HG02610 (cell line): ENCODE data around the gene STAT3.
A peak's percentile ranks its signal among the peaks of the same experiment; 100 is the strongest.
"Not testable (repeated sequence)": the region's sequence is repeated elsewhere in the genome, so short reads cannot be mapped to it uniquely, and the experiment has no call there.

ENCODE experiments used
- ATAC-seq: cut with Tn5 transposase; IDR thresholded peaks from one replicate; pipeline ENCODE4 v1.9.1; 2021; ENCODE audit warnings: mild to moderate bottlenecking, moderate library complexity; ENCODE audit not compliant: unreplicated experiment

The STAT3 gene

DNA sequence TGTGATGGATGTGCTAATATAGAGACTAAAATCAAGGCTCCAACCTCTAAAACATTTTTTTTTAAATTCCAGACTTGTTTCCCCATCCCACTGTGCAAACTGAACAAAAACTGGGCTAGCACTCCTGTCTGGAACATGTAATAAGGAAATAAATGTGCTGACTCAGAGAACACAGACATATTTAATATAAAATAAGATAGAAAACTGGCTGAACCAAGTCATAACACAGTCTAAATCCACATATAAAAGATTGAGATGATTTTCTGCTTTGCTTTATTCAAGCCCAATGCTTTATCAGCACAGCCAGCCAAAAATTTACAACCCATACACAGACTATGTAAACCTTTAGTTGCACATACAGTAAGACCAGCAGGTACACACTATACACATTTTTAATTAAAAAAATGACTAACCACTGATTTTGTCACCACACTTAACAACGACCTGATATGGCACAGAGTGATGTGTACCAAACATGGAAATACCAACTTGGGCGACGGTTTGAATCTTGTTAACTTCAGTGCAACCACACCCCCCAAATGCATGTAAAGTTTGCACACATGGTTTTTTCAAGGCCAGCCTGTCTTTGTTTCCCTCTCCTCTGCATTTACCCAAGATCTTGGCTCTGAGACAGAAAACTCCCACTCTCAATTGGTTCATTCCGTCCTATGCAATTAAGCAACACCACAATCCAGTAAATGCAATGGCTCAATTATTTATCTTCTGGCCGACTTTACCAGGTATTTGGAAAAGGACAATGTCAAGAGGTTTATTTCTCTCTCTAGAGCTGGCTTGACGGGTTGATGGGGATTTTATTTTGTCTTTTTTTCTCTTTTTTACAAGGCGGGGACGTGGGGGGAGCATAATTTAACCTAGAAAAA is 1.2 kb downstream of the STAT3 start:
- ATAC-seq, result no peak

DNA sequence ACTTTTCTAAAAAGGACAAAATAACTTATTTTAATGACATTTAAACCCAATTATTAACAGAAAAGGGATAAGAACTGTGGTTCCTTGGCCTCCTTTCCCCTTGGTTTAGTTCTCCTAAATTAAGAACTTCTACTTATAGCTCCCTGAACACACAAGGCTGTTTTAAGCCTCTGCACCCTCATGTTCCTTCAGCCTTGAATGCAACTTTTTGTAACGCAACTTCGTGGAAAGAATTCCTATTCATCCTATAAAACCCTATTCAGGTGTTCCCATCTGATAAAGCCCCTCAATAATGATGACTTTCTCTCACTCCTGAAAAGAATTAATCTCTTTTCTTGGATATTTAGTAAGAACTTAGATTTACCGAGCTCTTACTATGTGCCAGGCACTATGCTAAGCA is 6.3 kb downstream of the STAT3 start:
- ATAC-seq, result no peak

GRCh38 chr17:42380935-42381334 is 7.3 kb downstream of the STAT3 start:
- no peak for ATAC-seq

- peak; percentile 37 for ATAC-seq
These were observed 9.2 kb downstream of the STAT3 start for GRCh38 chr17:42378959-42379594.

DNA sequence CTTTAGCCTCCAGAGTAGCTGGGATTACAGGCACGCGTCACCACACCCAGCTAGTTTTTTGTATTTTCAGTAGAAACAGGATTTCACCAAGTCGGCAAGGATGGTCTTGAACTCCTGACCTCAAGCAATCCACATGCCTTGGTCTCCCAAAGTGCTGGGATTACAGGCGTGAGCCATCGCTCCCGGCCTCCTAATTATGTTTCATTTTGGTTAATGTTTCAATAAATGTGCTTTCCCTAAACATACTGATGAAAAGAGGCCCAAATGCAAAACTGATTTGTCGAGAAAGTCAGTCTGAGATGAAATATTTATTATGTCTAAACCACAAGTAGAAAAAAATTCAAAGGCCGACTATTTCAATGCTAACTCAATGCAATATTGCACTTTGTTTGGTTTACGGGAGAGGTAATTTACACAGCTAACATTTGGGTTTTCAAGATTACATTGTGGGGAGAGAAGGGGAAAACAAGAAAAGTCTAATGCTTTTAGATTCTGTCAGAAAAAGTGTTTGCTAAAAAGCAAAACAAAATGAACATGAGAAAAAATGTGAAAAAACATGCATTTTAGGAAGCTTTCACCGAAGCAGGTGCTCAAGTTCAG is 9.8 kb downstream of the STAT3 start:
- peak; percentile 35 for ATAC-seq

DNA sequence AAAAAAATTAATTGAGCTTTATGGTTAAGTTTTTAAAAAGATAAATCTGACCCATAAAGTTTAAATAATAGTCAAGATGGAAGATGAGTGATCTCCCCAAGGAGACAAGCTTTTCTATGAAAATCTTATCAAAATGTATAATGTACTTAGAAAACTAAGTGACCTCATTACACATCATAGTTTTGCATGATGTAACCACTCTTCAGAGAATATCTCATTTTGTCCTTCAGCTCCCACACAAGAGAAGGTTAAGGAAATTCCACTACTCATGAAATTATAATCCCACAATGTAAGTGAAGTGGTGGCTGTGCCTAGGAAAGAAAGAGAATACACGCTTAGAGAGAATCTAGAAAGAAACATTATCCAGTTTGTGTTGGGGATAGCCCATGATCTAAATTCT is 14.3 kb downstream of the STAT3 start:
- ATAC-seq, result no peak

DNA sequence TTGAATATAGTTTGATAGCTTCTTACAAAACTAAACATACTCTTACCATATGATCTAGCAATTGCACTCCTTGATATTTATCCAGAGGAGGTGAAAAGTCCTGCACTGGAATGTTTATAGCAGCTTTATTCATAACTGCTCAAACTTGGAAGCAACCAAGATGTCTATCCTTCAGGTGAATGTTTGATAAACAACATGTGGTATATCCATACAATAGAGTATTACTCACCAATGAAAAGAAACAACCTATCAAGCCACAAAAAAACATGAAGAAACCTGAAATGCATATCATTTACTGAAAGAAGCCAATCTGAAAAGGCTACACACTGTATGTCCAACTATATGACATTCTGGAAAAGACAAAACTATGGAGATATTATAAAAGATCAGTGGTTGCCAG is 16.1 kb downstream of the STAT3 start:
- no peak for ATAC-seq

- ATAC-seq, result not testable (repeated sequence)
These were observed 19.3 kb downstream of the STAT3 start for GRCh38 chr17:42368797-42369561.

- ATAC-seq, result not testable (repeated sequence)
These were observed 19.9 kb downstream of the STAT3 start for GRCh38 chr17:42368310-42368709.

DNA sequence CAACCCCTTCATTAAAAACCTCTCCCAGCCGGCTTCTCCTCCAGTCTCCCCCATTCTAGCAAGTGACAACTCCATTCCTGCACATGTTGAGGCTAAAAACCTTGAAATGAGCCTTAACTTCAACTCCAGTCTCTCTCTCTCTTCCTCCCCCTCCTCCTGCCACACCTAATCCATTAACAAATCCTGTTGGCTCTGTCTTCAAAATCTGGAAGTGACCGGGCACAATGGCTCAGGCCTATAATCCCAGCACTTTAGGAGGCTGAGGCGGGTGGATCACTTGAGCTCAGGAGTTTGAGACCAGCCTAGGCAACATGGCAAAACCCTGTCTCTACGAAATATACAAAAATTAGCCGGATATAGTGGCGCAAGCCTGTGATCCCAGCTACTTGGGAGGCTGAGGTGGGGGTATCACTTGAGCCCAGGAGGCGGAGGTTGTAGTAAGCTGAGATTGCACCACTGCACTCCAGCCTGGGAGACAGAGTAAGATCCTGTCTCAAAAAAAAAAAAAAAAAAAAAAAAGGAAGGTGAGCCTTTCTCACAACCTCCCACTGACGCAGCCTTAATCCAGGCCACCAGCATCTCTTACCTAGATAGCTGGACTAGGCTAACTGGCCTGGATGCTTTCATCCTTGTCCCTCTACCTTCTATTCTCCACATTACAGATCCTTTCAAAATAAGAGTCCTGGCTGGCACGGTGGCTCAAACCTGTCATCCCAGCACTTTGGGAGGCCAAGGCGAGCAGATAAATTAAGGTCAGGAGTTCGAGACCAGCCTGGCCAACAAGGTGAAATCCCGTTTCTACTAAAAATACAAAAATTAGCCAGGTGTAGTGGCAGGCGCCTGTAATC is 21.8 kb downstream of the STAT3 start:
- ATAC-seq, result not testable (repeated sequence)

- no peak for ATAC-seq
These were observed 23.1 kb downstream of the STAT3 start for GRCh38 chr17:42365136-42365535.

DNA sequence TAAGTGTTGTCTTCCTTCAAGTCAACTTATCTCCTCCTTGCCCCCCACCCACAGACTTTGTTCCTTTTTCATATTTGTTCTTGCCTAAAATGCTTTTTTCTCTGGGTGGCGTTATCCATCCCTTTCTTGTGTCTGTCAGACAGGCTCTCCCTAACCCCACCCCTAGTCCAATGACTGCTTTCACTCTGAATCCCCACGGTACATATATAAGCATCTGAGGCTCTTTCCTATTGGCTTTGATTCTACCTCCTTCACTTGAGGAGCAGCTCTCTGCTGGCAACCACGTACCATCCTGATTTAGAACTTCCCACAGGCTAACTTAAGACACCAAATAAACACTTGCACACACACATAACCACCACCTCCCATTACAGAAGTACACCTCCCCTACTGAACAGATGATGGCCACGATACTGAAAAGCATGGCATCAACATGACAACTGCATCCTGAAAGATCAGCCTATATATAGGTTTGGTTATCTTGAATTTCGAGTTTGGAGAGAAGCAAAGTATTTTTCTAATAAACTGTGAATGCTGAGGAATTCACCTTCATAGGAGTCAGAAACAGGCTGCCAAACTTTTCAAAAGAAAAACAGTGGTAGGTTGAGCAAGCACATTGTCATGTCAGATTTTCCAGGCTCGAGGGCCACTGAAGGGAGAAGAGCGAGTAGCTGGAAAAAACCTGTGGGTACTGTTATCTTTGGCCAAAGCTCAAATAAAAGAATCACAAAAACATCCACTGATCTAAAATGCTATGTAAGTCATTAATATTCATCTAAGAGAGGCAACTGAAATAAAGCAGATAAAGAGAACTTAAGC is 24.3 kb downstream of the STAT3 start:
- no peak for ATAC-seq

GRCh38 chr17:42363231-42363630 is 25.0 kb downstream of the STAT3 start:
- ATAC-seq, result no peak

DNA sequence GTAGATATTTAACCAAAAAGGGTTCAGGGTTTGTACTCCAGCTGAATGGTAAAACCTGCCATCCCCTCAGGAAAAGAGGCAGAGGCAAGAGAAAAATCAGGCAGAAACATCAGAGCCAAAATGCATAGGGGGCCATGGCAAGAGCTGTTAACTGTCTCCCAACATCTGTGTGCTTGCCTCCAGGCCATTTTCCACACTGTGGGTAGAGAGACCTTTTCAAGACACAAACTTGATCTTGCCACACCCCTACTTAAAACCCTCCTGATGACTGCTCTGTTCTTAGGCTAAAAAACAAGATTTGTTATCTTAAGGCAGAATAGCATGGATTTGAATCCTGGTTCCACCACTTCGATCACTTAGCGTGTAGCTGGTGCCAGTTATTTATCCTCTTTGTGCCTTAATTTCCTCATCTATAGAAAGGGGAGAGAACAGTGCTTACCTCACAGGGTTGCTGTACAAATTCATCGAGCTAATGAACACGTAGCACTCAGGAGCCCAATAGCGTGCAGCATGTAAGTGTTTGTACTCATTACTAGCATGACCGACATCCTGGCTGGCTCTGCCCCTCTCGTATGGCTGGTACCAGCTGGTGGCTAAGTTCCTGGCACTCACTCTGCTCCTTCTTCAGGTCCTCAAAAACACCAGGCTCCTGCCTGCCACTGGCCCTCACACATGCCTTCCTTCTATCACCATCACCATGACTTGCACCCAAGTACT is 25.8 kb downstream of the STAT3 start:
- no peak for ATAC-seq

DNA sequence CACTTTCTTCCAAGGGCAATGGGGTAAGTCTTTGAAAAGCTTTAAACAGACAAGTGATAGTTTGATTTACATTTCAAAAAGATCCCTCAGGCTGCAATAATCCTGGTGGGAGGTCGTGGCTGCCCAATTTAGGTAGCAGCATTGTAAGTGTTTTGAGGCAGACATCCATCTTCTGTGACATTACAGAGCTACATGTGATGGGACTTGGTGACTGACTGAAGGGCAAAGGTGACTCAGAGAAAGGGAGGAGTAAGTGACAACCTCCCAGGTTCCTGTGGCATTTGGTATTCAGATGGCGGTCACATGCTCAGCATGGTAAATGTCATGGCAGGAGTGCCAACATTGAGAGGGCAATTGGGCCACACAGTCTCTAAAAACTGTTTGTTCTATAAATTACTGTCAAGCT is 26.5 kb downstream of the STAT3 start:
- no peak for ATAC-seq

DNA sequence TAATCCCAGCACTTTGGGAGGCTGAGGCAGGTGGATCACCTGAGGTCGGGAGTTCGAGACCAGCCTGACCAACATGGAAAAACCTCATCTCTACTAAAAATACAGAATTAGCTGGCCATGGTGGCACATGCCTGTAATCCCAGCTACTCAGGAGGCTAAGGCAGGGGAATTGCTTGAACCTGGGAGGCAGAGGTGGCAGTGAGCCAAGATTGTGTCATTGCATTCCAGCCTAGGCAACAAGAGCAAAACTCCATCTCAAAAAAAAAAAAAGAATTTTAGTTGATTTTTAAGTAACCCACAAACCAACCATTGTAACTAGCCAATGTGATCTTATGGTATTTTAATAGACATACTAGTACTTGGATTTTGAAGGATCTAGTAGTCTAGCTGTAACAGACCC is 27.9 kb downstream of the STAT3 start:
- ATAC-seq, result not testable (repeated sequence)

- no peak for ATAC-seq
These were observed 29.1 kb downstream of the STAT3 start for GRCh38 chr17:42359133-42359532.

DNA sequence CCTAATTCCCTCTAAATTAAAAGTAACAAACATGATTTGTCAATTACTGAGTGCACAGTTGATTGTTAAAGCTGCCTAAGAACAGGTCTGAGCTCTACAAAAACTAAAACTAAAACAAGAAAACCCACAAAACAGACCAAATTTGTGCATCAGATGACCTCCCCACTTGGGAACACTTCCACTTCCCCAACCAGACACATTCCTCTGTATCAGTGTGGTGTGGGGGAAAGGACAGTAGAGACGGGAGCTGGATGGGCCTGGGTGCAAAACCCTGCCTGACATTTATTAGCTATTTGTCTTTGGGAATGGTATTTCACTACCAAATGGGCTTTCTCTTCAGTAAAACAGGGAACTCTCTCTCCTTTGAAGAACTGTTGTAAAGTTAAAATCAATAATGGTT is 29.8 kb downstream of the STAT3 start:
- no peak for ATAC-seq
